Transverse colon (tissue), 3 donors: ENCODE results near the gene TSG101.

Experiments
- CTCF ChIP-seq, 5 experiments: fragments of 200-600 bp in 3 of 5; fragments of 450-650 bp in 2 of 5; sonication (generic) in 3 of 5; IDR thresholded peaks; 1 replicate in 2 of 5; 2 replicates in 3 of 5; pipeline ENCODE4 v1.5.1; 2016 to 2017; ENCODE audit warnings: antibody characterized with exemption in 5 of 5, inconsistent platforms in 3 of 5, mild to moderate bottlenecking in 2 of 5, moderate library complexity in 1 of 5
- POLR2A ChIP-seq: fragments of 450-650 bp; IDR thresholded peaks from one replicate; pipeline ENCODE4 v1.6.1; 2016; ENCODE audit warnings: antibody characterized with exemption, mild to moderate bottlenecking, moderate library complexity

- no peak for TF ChIP-seq CTCF (IDR thresholded peaks at IDR 0.05)
- TF ChIP-seq POLR2A, result no peak
Measured at GRCh38 chr11:18495271-18495670, 31.5 kb downstream of the TSG101 start.
